ENCODE results near the gene CAPSL.
A peak's percentile ranks its signal among the peaks of the same experiment; 100 is the strongest.

CAPSL gene

GRCh38 chr5:35887321-35888100 is 50.9 kb downstream of the CAPSL start:
- in situ Hi-C loops (cut with HindIII; ENCODE audit: low sequenced_read_pairs) = no loop called here
- TF ChIP-seq CTCF (IDR thresholded peaks at IDR 0.05; ENCODE audit: low read depth, low read length, missing control alignments) = no peak
- no peak for DNase-seq (ENCODE audit: low read depth)
- H3K4me3 ChIP-seq (ENCODE audit: low read depth, low read length) = no peak overlapping the region

GRCh38 chr5:35886381-35886780 is 52.0 kb downstream of the CAPSL start:
- in situ Hi-C loops (cut with HindIII; ENCODE audit: low sequenced_read_pairs) = no loop called here
- TF ChIP-seq CTCF (IDR thresholded peaks at IDR 0.05; ENCODE audit: low read depth, low read length, missing control alignments) = no peak

GRCh38 chr5:35884773-35885172 is 53.6 kb downstream of the CAPSL start:
- no peak for TF ChIP-seq CTCF (IDR thresholded peaks at IDR 0.05; ENCODE audit: low read depth, low read length, missing control alignments)
- in situ Hi-C loops (cut with HindIII; ENCODE audit: low sequenced_read_pairs) = no loop called here
- no peak overlapping the region for H3K4me3 ChIP-seq (ENCODE audit: low read depth, low read length)
- DNase-seq (ENCODE audit: low read depth) = no peak

More at GRCh38 chr5:35886381-35886780, 52.0 kb downstream of the CAPSL start:
- no peak for DNase-seq (ENCODE audit: low read depth)
- H3K4me3 ChIP-seq (ENCODE audit: low read depth, low read length) = no peak overlapping the region

DNA sequence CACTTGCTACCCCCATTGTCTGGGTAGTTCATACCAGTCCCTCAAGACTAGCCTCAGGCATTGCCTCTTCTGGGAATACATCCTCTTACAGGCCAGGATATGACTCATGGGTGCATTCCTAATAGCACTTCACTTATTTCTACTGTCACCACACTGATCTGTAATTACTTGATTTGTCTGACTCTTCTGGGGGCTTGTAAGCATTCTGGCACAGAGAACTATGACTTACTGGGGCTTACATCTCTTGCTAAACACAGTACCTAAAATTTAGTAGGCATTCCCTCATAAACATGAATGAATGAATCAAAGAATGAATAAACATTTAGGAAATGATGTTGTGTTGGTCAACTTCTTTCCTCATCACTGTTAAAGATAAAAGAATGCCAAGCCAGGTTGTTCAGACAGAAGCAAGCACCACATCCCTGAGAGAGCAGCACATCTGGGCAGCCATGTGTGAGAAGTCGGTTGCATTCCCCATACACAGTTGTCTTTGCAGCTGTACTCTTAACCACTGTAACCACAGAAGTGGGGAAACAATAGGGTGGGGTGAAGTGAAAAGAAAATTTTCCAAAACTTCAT is 54.1 kb downstream of the CAPSL start:
- in situ Hi-C loops (cut with HindIII; ENCODE audit: low sequenced_read_pairs) = no loop called here
- DNase-seq (ENCODE audit: low read depth) = peak; percentile 37
- TF ChIP-seq CTCF (IDR thresholded peaks at IDR 0.05; ENCODE audit: low read depth, low read length, missing control alignments) = no peak
- H3K4me3 ChIP-seq (ENCODE audit: low read depth, low read length) = no peak overlapping the region

GRCh38 chr5:35881758-35882157 is 56.7 kb downstream of the CAPSL start:
- in situ Hi-C loops (cut with HindIII; ENCODE audit: low sequenced_read_pairs) = no loop called here
- TF ChIP-seq CTCF (IDR thresholded peaks at IDR 0.05; ENCODE audit: low read depth, low read length, missing control alignments) = no peak
- no peak for DNase-seq (ENCODE audit: low read depth)
- no peak overlapping the region for H3K4me3 ChIP-seq (ENCODE audit: low read depth, low read length)

DNA sequence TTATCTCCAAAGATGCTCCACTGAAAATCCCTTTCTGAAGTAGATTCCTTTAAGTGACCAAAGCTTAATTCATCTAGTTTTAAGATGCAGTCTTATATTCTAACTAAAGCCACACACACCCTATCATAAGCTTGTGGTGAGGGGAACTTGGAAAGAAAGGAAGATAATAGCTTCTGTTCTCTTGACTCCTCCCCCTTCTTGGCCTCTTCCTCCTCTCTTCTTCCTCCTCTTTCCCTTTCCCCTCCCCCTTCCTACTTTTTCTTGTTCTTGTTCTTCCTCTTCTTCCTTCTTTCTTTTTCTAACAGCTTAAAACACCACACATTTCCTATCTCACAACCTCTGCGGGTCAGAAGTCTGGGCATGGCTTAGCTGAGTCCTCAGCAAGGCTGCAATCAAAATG is 58.3 kb downstream of the CAPSL start:
- no peak for DNase-seq (ENCODE audit: low read depth)
- in situ Hi-C loops (cut with HindIII; ENCODE audit: low sequenced_read_pairs) = no loop called here
- no peak for TF ChIP-seq CTCF (IDR thresholded peaks at IDR 0.05; ENCODE audit: low read depth, low read length, missing control alignments)
- no peak overlapping the region for H3K4me3 ChIP-seq (ENCODE audit: low read depth, low read length)

Data from astrocyte of the cerebellum (primary cell).